Measurements from ENCODE around the gene ZNF76. TPM values are rescaled to one million over a fixed set of nuclear protein-coding genes. Genes with fewer than 3 reads are reported as not detected.
A peak's percentile ranks its signal among the peaks of the same experiment; 100 is the strongest.

Gene ZNF76
- total RNA-seq, 1 donor from 2014 or later = 31.3 TPM

DNA sequence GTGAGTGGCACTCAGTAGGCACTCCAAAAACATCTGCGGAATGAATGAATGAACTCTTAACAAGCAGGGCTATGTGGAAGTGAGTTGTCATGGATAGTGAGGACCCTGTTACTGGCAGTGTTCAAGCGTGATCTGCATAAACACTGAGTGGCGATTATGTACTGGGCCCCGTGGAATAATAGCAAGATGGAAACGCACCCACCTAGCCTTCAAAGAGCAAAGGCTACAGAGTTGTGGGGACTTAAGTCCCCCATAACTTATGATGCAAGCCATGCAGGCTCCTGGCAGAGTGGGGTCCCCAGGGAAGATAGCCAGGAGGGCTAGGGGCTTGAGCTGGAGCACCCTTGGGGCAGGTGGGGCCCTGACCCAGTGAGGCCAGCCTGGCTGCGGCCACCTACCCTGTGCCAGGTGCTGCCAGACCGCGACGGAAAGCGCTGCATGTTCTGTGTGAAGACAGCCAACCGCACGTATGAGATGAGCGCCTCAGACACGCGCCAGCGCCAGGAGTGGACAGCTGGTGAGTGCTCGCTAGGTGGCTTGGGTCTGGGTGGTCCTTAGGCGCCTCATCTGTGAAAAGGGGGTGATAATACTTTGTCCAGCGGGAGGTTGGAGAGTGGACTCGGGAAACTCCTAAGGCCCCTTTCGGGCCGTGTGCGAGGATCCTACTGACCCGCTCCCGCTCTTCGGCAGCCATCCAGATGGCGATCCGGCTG, 58.1 kb downstream of the ZNF76 start:
- intact Hi-C loops (cut with DNase I) = no loop called here
- Histone ChIP-seq H3K27ac (no peak overlapping the region), H3K27me3 (no peaks in the 10 kb centered on the region), H3K9me3 (no peaks in the 10 kb centered on the region), H3K36me3 (peaks cover 20% of the 10 kb centered on the region), H3K4me1 (peaks cover 9% of the 10 kb centered on the region), H3K4me3 (peak overlapping the region; percentile 46)
- no peak for TF ChIP-seq CTCF (IDR thresholded peaks at IDR 0.05)
- ATAC-seq (peak; percentile 6), DNase-seq (no peak)

- Histone ChIP-seq H3K27ac (no peak overlapping the region), H3K27me3 (no peaks in the 10 kb centered on the region), H3K9me3 (no peaks in the 10 kb centered on the region), H3K4me1 (peaks cover 9% of the 10 kb centered on the region), H3K36me3 (peaks cover 20% of the 10 kb centered on the region), H3K4me3 (peak overlapping the region; percentile 46)
- ATAC-seq = peak; percentile 99
- intact Hi-C loops (cut with DNase I) = no loop called here
- no peak for TF ChIP-seq CTCF (IDR thresholded peaks at IDR 0.05)
- peak; percentile 87 for DNase-seq
These were observed 58.9 kb downstream of the ZNF76 start for GRCh38 chr6:35318196-35319171.

GRCh38 chr6:35319346-35320030, 60.0 kb downstream of the ZNF76 start:
- Histone ChIP-seq H3K36me3 (peaks cover 20% of the 10 kb centered on the region), H3K9me3 (no peaks in the 10 kb centered on the region), H3K4me3 (no peak overlapping the region), H3K27ac (no peak overlapping the region), H3K27me3 (no peaks in the 10 kb centered on the region), H3K4me1 (peaks cover 9% of the 10 kb centered on the region)
- no peak for DNase-seq
- TF ChIP-seq CTCF (IDR thresholded peaks at IDR 0.05) = no peak
- ATAC-seq = no peak
- intact Hi-C loops (cut with DNase I) = no loop called here

DNA sequence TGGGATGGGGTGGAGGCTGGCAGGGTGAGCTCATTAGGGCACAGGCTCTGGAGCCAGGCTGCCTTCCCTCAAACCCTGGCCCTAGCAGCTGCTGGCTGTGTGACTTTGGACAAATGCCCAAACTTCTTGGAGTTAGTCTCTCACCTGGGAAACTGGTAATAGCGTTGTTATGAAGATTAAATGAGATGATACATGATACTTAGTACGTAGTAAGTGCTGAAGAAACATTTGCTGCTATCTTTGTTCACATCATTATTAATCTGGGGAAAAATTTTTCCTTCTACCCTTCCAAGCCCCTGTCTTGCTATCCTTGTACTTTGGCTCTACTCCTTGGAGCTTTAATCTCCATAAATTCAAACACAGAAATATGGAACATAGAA, 60.5 kb downstream of the ZNF76 start:
- no peak for TF ChIP-seq CTCF (IDR thresholded peaks at IDR 0.05)
- ATAC-seq = no peak
- no peak for DNase-seq
- Histone ChIP-seq H3K4me3 (no peak overlapping the region), H3K9me3 (no peaks in the 10 kb centered on the region), H3K4me1 (peaks cover 9% of the 10 kb centered on the region), H3K27me3 (no peaks in the 10 kb centered on the region), H3K27ac (no peak overlapping the region), H3K36me3 (peaks cover 20% of the 10 kb centered on the region)
- intact Hi-C loops (cut with DNase I) = no loop called here

GRCh38 chr6:35321091-35321490, 61.6 kb downstream of the ZNF76 start:
- H3K4me1 ChIP-seq = peaks cover 9% of the 10 kb centered on the region
- ATAC-seq (no peak), DNase-seq (no peak)
- H3K27me3 ChIP-seq = no peaks in the 10 kb centered on the region
- H3K27ac ChIP-seq = no peak overlapping the region
- no peak overlapping the region for H3K4me3 ChIP-seq
- no peak for TF ChIP-seq CTCF (IDR thresholded peaks at IDR 0.05)
- intact Hi-C loops (cut with DNase I) = no loop called here
- no peaks in the 10 kb centered on the region for H3K9me3 ChIP-seq
- H3K36me3 ChIP-seq = peaks cover 20% of the 10 kb centered on the region
